Measurements from ENCODE around the gene COX6A1. TPM values are rescaled to one million over a fixed set of nuclear protein-coding genes. Genes with fewer than 3 reads are reported as not detected.

COX6A1 gene
- total and polyA plus RNA-seq, 2 donors (not counting 3 experiments of a cell fraction or from before 2014, with no cell fraction given) = 299 to 1,327 TPM

DNA sequence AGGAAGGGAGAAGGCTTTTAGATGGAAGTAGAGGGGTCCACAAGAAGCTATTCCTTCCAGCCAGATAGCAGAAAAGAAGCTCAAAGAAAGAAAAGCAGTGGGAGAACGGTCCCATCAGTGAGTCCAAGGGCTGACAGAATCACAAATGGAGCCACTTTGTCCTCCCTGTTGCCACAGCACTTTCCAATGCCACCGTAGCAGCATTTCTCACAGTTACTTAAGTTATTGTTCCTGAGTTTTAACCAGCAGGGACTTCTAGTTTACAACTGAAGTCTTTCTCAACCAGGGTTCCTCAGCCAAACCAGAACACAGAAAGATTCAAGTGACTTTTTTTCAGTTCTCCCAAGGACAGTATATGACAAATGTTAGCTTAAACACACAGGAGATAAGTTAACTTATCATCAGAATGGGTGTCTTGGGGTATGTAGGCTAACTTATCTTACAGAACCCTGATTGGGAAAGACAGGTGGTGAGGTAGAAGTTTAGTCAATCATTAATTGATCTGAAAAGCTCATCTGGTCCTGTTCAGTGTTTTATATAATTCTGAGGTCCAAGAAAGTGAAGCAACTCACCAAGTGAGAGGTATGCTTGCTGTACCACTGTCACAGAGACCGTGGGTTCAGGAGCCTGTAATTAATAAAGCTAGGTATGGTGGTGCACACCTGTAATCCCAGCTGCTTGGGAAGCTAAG lies 15.3 kb downstream of the COX6A1 start:
- Histone ChIP-seq H3K79me2 (ENCODE audit: control insufficient read depth, insufficient read depth, low read length) (peaks cover 9% of the 10 kb centered on the region), H3K4me3 (replicated peaks in 1 of 3; ENCODE audit: insufficient read depth in 1 of 3, low read depth in 1 of 3, low read length in 3 of 3) (no peak overlapping the region), H4K20me1 (replicated peaks; ENCODE audit: control insufficient read depth, extremely low read depth, insufficient read depth, low read length) (peaks cover 4% of the 10 kb centered on the region), H3K9me3 (replicated peaks; ENCODE audit: control insufficient read depth, insufficient read depth, low read length) (no peaks in the 10 kb centered on the region), H3K9ac (replicated peaks; ENCODE audit: extremely low read depth, insufficient read depth, low read length) (no peak overlapping the region), H3K4me1 (ENCODE audit: control insufficient read depth, extremely low read depth, insufficient read depth, low read length) (no peaks in the 10 kb centered on the region), H3K27ac (ENCODE audit: insufficient read depth, low read depth, low read length) (no peak overlapping the region), H3K4me2 (ENCODE audit: insufficient read depth, low read length) (no peak overlapping the region), H3K27me3 (ENCODE audit: control insufficient read depth in 2 of 2, insufficient read depth in 2 of 2, low read length in 2 of 2) (no peaks in the 10 kb centered on the region), H3K36me3 (ENCODE audit: control insufficient read depth in 2 of 2, extremely low read depth in 1 of 2, insufficient read depth in 2 of 2, low read length in 2 of 2) (peaks cover 0 to 13% of the 10 kb centered on the region in 2 experiments), H2AFZ (ENCODE audit: low read depth, low read length) (no peak overlapping the region), H3K9me1 (replicated peaks; ENCODE audit: control insufficient read depth, extremely low read depth, insufficient read depth, low read length) (no peaks in the 10 kb centered on the region)
- no peak for DNase-seq (ENCODE audit: low read depth, low spot score)
- BruUV-seq (replicated peaks) = no TSS peak
- CTCF ChIA-PET = interaction anchor here (1.3 to 2.5 kb wide), 2 partner anchors 10 to 12 kb away, joined by 3 to 8 read pairs; no protein-coding TSS in a partner anchor
- POLR2A ChIA-PET = interaction anchor here (1.3 kb wide), 1 partner anchor 9 kb away, joined by 3 read pairs; no protein-coding TSS in a partner anchor
- dilution Hi-C loops (cut with MboI; ENCODE audit: extremely low pct_ligation_motif_present, low sequenced_read_pairs) = no loop called here
- TF ChIP-seq POLR2A (IDR thresholded peaks at IDR 0.05; ENCODE audit: low read depth, low read length) (no peak), POLR2AphosphoS5 (IDR thresholded peaks at IDR 0.05; ENCODE audit: insufficient read depth, low read depth, low read length) (no peak), JUN (IDR thresholded peaks at IDR 0.05; ENCODE audit: borderline replicate concordance, insufficient read depth, insufficient read length, low read depth) (no peak), EZH2 (IDR thresholded peaks at IDR 0.05; ENCODE audit: borderline replicate concordance, low read depth, low read length, severe bottlenecking) (no peak), GATA2 (IDR thresholded peaks at IDR 0.05; ENCODE audit: insufficient read depth, insufficient read length, low read depth, low read length) (no peak), MYC (IDR thresholded peaks at IDR 0.05; ENCODE audit: low read depth, low read length) (no peak), FOS (IDR thresholded peaks at IDR 0.05; ENCODE audit: borderline replicate concordance, insufficient read depth, low read length) (no peak)
- TF ChIP-seq, protein P1, sequence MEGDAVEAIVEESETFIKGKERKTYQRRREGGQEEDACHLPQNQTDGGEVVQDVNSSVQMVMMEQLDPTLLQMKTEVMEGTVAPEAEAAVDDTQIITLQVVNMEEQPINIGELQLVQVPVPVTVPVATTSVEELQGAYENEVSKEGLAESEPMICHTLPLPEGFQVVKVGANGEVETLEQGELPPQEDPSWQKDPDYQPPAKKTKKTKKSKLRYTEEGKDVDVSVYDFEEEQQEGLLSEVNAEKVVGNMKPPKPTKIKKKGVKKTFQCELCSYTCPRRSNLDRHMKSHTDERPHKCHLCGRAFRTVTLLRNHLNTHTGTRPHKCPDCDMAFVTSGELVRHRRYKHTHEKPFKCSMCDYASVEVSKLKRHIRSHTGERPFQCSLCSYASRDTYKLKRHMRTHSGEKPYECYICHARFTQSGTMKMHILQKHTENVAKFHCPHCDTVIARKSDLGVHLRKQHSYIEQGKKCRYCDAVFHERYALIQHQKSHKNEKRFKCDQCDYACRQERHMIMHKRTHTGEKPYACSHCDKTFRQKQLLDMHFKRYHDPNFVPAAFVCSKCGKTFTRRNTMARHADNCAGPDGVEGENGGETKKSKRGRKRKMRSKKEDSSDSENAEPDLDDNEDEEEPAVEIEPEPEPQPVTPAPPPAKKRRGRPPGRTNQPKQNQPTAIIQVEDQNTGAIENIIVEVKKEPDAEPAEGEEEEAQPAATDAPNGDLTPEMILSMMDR (IDR thresholded peaks at IDR 0.05; ENCODE audit: extremely low read depth in 1 of 2, insufficient read depth in 1 of 2, low read depth in 1 of 2, low read length in 2 of 2) = no peak
- TF ChIP-seq, protein P2, sequence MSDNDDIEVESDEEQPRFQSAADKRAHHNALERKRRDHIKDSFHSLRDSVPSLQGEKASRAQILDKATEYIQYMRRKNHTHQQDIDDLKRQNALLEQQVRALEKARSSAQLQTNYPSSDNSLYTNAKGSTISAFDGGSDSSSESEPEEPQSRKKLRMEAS (IDR thresholded peaks at IDR 0.05; ENCODE audit: insufficient read depth, insufficient read length) = no peak
- intact Hi-C loops (cut with micrococcal nuclease) = no loop called here
- FAIRE-seq = no peak
